ENCODE measurements around the gene FERMT2. TPM values are rescaled to one million over a fixed set of nuclear protein-coding genes. Genes with fewer than 3 reads are reported as not detected.

The FERMT2 gene
- total RNA-seq, 4 donors from 2014 or later = 38.6 to 186 (median 62.7) TPM

- 33 to 35% methylated on average over 1 to 2 of the region's 2 CpGs for WGBS, 2 donors (ENCODE audit: low coverage in 1 of 2)
- TF ChIP-seq POLR2AphosphoS5 (IDR thresholded peaks at IDR 0.05) (no peak), EP300 (IDR thresholded peaks at IDR 0.05; ENCODE audit: low read depth) (no peak), CTCF (IDR thresholded peaks at IDR 0.05) (no peak), POLR2A (IDR thresholded peaks at IDR 0.05) (no peak)
- Histone ChIP-seq H3K27me3 (no peaks in the 10 kb centered on the region), H3K4me3 (no peak overlapping the region), H3K27ac (peak overlapping the region in 1 of 4 donors; percentile 7), H3K9me3 (no peaks in the 10 kb centered on the region), H3K36me3 (no peaks in the 10 kb centered on the region), H3K4me1 (peaks cover 8 to 49% (median 18%) of the 10 kb centered on the region in 4 donors)
- intact Hi-C loops (cut with DNase I; ENCODE audit: low total_unique reads) = no loop called here
- DNase-seq = no peak
- in situ Hi-C loops (cut with MboI; ENCODE audit: low pct_ligation_motif_present in 1 of 4, low pct_unique_long_range_greater_than_20kb in 1 of 4, low sequenced_read_pairs in 3 of 4) = no loop called here
These were observed 16.1 kb downstream of the FERMT2 start for GRCh38 chr14:52934762-52935161.

GRCh38 chr14:52929192-52929807, 21.6 kb downstream of the FERMT2 start:
- peaks cover 0 to 51% (median 21%) of the 10 kb centered on the region in 4 donors for H3K4me1 ChIP-seq
- no peak overlapping the region for H3K27ac ChIP-seq
- TF ChIP-seq EP300 (IDR thresholded peaks at IDR 0.05; ENCODE audit: low read depth) (no peak), POLR2AphosphoS5 (IDR thresholded peaks at IDR 0.05) (no peak), CTCF (IDR thresholded peaks at IDR 0.05) (no peak), POLR2A (IDR thresholded peaks at IDR 0.05) (no peak)
- no peak overlapping the region for H3K4me3 ChIP-seq
- no peaks in the 10 kb centered on the region for H3K9me3 ChIP-seq
- 82 to 93% methylated on average over 3 to 4 of the region's 4 CpGs for WGBS, 2 donors (ENCODE audit: low coverage in 1 of 2)
- in situ Hi-C loops (cut with MboI; ENCODE audit: low pct_ligation_motif_present in 1 of 4, low pct_unique_long_range_greater_than_20kb in 1 of 4, low sequenced_read_pairs in 3 of 4) (no loop called here), intact Hi-C loops (cut with DNase I; ENCODE audit: low total_unique reads) (no loop called here)
- no peaks in the 10 kb centered on the region for H3K27me3 ChIP-seq
- H3K36me3 ChIP-seq = no peaks in the 10 kb centered on the region
- no peak for DNase-seq

GRCh38 chr14:52926953-52927352, 23.9 kb downstream of the FERMT2 start:
- 52 to 59% methylated on average over 3 of the region's 3 CpGs for WGBS, 2 donors (ENCODE audit: low coverage in 1 of 2)
- H3K36me3 ChIP-seq = no peaks in the 10 kb centered on the region
- intact Hi-C loops (cut with DNase I; ENCODE audit: low total_unique reads) = no loop called here
- H3K9me3 ChIP-seq = no peaks in the 10 kb centered on the region
- no peak overlapping the region for H3K4me3 ChIP-seq
- no peaks in the 10 kb centered on the region for H3K27me3 ChIP-seq
- peak overlapping the region in 3 of 4 donors; percentile 4 to 30 (median 25) for H3K27ac ChIP-seq
- DNase-seq = no peak
- peaks cover 0 to 62% (median 33%) of the 10 kb centered on the region in 4 donors for H3K4me1 ChIP-seq
- in situ Hi-C loops (cut with MboI; ENCODE audit: low pct_ligation_motif_present in 1 of 4, low pct_unique_long_range_greater_than_20kb in 1 of 4, low sequenced_read_pairs in 3 of 4) = no loop called here
- TF ChIP-seq POLR2A (IDR thresholded peaks at IDR 0.05) (no peak), CTCF (IDR thresholded peaks at IDR 0.05) (no peak), EP300 (IDR thresholded peaks at IDR 0.05; ENCODE audit: low read depth) (no peak), POLR2AphosphoS5 (IDR thresholded peaks at IDR 0.05) (no peak)

GRCh38 chr14:52923902-52924575, 26.8 kb downstream of the FERMT2 start:
- Histone ChIP-seq H3K4me1 (peaks cover 6 to 78% (median 37%) of the 10 kb centered on the region in 4 donors), H3K4me3 (no peak overlapping the region), H3K27me3 (no peaks in the 10 kb centered on the region), H3K27ac (peak overlapping the region in 1 of 4 donors; percentile 37), H3K36me3 (no peaks in the 10 kb centered on the region), H3K9me3 (no peaks in the 10 kb centered on the region)
- intact Hi-C loops (cut with DNase I; ENCODE audit: low total_unique reads) = no loop called here
- no peak for DNase-seq
- WGBS, 2 donors (ENCODE audit: low coverage in 1 of 2) = 49 to 70% methylated on average over 3 of the region's 3 CpGs
- no peak for TF ChIP-seq EP300 (IDR thresholded peaks at IDR 0.05; ENCODE audit: low read depth)
- no peak for TF ChIP-seq POLR2A (IDR thresholded peaks at IDR 0.05)
- peak in 1 of 5 experiments; percentile 6 for TF ChIP-seq CTCF (IDR thresholded peaks at IDR 0.05)
- TF ChIP-seq POLR2AphosphoS5 (IDR thresholded peaks at IDR 0.05) = no peak
- in situ Hi-C loops (cut with MboI; ENCODE audit: low pct_ligation_motif_present in 1 of 4, low pct_unique_long_range_greater_than_20kb in 1 of 4, low sequenced_read_pairs in 3 of 4) = no loop called here

All from transverse colon (tissue), 4 donors.